Measurements from ENCODE around the gene PDX1.

- no peak for TF ChIP-seq CTCF (conservative IDR thresholded peaks at IDR 0.05; ENCODE audit: low read depth, low read length)
- peak; percentile 89 for TF ChIP-seq EZH2 (IDR thresholded peaks at IDR 0.05; ENCODE audit: borderline replicate concordance, low read depth, low read length, poor library complexity, severe bottlenecking)
Measured at GRCh38 chr13:27923794-27924528, 4.2 kb downstream of the PDX1 start.

Measured in A673 (cell line).